Erythroblast (primary cell): ENCODE results near the gene PDE3A.

ENCODE experiments used
- DNase-seq, 2 experiments: peaks; one replicate each; lab custom pipeline; 2025; lab: John Stamatoyannopoulos, UW
- GATA1 ChIP-seq: IDR thresholded peaks from 2 replicates; pipeline ENCODE4 v1.6.1; 2011; ENCODE audit warnings: low read depth, mild to moderate bottlenecking, control low read depth, low read length, moderate library complexity
- POLR2A ChIP-seq: IDR thresholded peaks from 2 replicates; pipeline ENCODE4 v1.6.1; 2011; ENCODE audit warnings: mild to moderate bottlenecking, low read length

The PDE3A gene

DNA sequence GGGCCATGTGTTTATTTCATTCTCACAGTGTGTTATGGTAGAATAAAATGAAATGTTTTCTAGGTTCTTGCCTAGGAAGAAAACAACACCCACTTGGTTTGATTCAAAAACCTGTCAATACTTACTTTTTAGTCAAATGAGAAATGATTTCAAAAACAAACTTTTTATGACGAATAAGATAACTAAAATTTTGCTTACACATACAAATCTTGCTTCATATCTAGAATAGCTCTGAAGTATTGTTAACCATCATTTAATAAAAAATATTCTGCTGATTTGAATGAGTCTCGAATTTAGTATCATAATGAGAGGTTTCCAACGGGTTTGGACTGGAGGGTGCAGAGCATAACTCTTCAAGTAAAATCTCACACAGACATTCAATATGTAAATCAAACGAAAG, 350.0 kb downstream of the PDE3A start:
- no peak for TF ChIP-seq POLR2A
- TF ChIP-seq GATA1, result no peak
- no peak for DNase-seq

DNA sequence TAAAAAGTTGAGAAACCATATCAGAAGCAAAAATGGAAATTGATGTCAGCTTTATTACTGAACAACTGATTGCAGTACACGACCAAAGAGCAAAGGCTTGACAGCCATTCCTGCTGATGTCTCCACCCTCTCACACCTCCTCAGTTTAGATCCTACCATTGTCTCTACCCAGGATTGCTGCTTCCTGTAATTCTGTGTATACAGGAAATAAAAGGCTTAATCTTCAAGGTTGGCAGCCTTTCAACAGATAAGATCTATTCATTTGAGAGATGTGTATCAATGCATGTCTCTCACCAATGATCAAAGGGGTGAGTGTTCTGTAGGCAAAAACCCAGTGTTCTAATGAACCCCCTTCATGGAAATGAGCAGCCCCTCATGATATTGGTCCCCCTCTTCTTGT, 353.8 kb downstream of the PDE3A start:
- no peak for DNase-seq
- no peak for TF ChIP-seq GATA1
- no peak for TF ChIP-seq POLR2A

DNA sequence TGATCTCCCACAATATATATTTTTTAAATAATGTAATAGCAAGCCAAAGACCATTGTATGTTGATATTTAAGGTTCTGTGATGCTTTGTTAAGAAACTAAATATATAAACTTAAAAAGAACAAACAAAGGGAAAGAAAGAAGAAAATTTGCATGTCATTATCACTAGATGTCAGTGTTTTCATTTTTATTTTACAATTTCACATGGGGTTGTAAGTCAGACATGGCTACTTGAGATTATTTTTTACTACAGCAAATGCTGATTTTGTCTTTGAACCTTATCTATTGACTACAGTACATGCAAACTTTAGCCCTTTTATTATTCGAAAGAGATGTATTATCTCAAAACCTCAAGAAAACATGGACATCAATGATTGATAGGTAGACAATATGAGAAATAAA, 362.9 kb downstream of the PDE3A start:
- DNase-seq, result no peak
- no peak for TF ChIP-seq GATA1
- no peak for TF ChIP-seq POLR2A
